Muscle layer of colon (tissue), 2 donors: Measurements from ENCODE around the gene ENDOU.

ENCODE experiments used
- H3K27ac ChIP-seq: one replicate; pipeline ENCODE4 v1.7.0; 2013; ENCODE audit warnings: low read depth, mild to moderate bottlenecking, low read length, moderate library complexity
- H3K27me3 ChIP-seq, 2 donors: one replicate each; pipeline ENCODE4 v1.7.0; 2013; ENCODE audit warnings: low read length in 2 of 2, mild to moderate bottlenecking in 2 of 2; ENCODE audit not compliant: insufficient read depth in 2 of 2, control insufficient read depth in 1 of 2
- H3K36me3 ChIP-seq: one replicate; pipeline ENCODE4 v1.7.0; 2013; ENCODE audit warnings: mild to moderate bottlenecking, low read length; ENCODE audit not compliant: insufficient read depth
- H3K4me1 ChIP-seq: one replicate; pipeline ENCODE4 v1.7.0; 2013; ENCODE audit warnings: mild to moderate bottlenecking, low read length; ENCODE audit not compliant: insufficient read depth
- H3K4me3 ChIP-seq, 2 donors: one replicate each; pipeline ENCODE4 v1.7.0; 2013; ENCODE audit warnings: low read length in 2 of 2, low read depth in 1 of 2, mild to moderate bottlenecking in 1 of 2, moderate library complexity in 1 of 2
- H3K9ac ChIP-seq: one replicate; pipeline ENCODE4 v1.7.0; 2013; ENCODE audit warnings: low read length
- H3K9me3 ChIP-seq: one replicate; pipeline ENCODE4 v1.7.0; 2013; ENCODE audit warnings: mild to moderate bottlenecking, low read length
- donor health status: abdominal sarcoma.
- donor health status: Adenocarcinoma of cecum.

Gene ENDOU

GRCh38 chr12:47725893-47726292 lies 603 bp upstream of the ENDOU start:
- H3K9me3 ChIP-seq = no peaks in the 10 kb centered on the region
- no peaks in the 10 kb centered on the region for H3K4me1 ChIP-seq
- H3K27me3 ChIP-seq = no peaks in the 10 kb centered on the region
- no peaks in the 10 kb centered on the region for H3K36me3 ChIP-seq
- H3K27ac ChIP-seq = no peak overlapping the region
- no peak overlapping the region for H3K9ac ChIP-seq
- H3K4me3 ChIP-seq = no peak overlapping the region

DNA sequence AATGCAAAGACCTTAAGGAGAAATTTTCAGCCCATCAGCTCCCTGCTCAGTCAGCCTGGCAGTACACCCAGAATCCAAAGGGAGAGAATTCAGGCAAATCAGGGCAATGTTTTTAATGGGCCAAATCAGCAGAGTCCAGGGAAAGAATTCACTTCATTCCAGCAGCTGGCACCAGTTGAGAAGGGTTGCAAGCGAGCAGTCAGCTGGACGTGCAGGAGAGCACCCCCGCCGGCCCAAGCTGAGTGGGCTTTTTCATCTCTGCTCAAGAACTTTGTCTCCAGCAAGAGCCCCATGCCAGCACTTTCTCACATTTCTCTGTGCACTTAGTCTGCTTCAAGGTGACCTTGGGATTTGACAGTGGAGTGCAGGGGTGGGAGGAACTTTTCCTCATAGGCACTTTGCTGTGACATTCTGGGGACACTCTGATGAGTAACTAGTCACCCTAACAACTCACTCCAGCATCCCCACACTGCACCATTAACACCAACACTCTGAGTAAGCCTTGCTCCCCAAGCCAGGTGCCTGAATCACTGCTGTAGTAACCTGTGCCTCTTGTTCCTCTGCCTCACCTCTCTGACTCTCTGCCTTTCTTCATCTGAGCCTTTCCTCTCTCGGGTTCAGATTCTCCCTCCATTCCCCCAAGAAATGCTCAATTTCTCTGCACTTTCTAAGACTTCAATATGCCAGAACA lies 2.2 kb downstream of the ENDOU start:
- no peaks in the 10 kb centered on the region for H3K27me3 ChIP-seq
- H3K4me3 ChIP-seq = no peak overlapping the region
- H3K9ac ChIP-seq = no peak overlapping the region
- no peak overlapping the region for H3K27ac ChIP-seq
- H3K4me1 ChIP-seq = peaks cover 6% of the 10 kb centered on the region
- H3K36me3 ChIP-seq = no peaks in the 10 kb centered on the region
- H3K9me3 ChIP-seq = no peaks in the 10 kb centered on the region

DNA sequence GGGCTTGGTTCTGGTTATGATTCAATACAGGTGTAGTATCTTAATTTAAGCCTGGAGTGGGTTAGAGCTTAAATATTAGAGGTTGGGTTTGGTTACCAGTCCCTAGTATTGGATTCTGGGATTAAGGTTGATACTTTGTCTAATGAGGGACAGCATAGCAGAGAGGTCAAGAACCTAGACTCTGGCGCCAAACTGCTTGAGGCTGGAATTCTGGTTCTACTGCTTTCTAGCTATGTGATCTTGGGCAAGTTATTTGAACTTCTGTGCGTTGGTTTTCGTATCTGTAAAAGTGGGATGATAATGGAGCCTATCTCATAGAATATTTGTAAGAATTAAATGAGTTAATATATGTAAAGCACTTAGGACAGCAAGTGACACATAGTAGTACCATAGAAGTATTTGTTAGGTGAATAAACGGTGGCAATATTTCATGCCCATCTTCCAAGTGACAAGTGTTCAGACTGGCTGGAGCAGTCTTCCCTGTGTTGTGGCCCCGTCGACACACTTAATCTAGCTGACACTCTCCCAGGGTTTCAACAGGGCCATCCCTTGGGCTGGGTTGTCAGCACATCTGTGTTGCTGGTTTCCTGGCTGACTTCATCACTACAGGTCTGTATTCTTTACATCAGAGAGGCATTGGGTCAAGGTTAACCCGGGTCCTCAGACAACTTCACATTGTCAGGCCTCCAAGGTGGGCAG lies 3.0 kb downstream of the ENDOU start:
- Histone ChIP-seq H3K9ac (no peak overlapping the region), H3K27ac (no peak overlapping the region), H3K36me3 (no peaks in the 10 kb centered on the region), H3K4me3 (no peak overlapping the region), H3K27me3 (no peaks in the 10 kb centered on the region), H3K9me3 (no peaks in the 10 kb centered on the region), H3K4me1 (peaks cover 14% of the 10 kb centered on the region)

GRCh38 chr12:47721431-47721973 lies 3.8 kb downstream of the ENDOU start:
- H3K4me3 ChIP-seq = no peak overlapping the region
- H3K27me3 ChIP-seq = no peaks in the 10 kb centered on the region
- H3K9me3 ChIP-seq = no peaks in the 10 kb centered on the region
- H3K4me1 ChIP-seq = peaks cover 22% of the 10 kb centered on the region
- no peak overlapping the region for H3K27ac ChIP-seq
- H3K36me3 ChIP-seq = no peaks in the 10 kb centered on the region
- no peak overlapping the region for H3K9ac ChIP-seq

DNA sequence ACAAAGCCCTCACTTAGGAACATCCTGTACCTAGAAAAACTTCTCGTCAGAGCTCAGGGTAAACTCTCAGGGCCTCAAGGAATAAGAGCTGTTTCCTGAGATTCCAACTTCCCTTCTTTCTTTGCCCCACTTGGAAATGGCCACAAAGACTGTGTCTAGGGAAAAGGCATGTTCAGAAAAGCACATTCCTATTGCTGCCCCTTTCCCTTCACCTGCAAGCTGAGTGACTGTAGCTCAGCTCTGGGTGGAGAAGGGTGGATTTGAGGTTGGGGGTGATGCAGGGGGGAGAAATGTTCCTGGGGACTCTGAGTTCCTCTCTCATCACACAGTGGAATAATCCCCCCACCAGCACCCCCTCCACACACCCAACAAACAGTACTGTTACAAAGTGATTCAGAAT lies 6.8 kb downstream of the ENDOU start:
- no peak overlapping the region for H3K27ac ChIP-seq
- no peaks in the 10 kb centered on the region for H3K36me3 ChIP-seq
- H3K27me3 ChIP-seq = no peaks in the 10 kb centered on the region
- no peak overlapping the region for H3K4me3 ChIP-seq
- no peaks in the 10 kb centered on the region for H3K9me3 ChIP-seq
- H3K4me1 ChIP-seq = peaks cover 42% of the 10 kb centered on the region
- H3K9ac ChIP-seq = no peak overlapping the region

DNA sequence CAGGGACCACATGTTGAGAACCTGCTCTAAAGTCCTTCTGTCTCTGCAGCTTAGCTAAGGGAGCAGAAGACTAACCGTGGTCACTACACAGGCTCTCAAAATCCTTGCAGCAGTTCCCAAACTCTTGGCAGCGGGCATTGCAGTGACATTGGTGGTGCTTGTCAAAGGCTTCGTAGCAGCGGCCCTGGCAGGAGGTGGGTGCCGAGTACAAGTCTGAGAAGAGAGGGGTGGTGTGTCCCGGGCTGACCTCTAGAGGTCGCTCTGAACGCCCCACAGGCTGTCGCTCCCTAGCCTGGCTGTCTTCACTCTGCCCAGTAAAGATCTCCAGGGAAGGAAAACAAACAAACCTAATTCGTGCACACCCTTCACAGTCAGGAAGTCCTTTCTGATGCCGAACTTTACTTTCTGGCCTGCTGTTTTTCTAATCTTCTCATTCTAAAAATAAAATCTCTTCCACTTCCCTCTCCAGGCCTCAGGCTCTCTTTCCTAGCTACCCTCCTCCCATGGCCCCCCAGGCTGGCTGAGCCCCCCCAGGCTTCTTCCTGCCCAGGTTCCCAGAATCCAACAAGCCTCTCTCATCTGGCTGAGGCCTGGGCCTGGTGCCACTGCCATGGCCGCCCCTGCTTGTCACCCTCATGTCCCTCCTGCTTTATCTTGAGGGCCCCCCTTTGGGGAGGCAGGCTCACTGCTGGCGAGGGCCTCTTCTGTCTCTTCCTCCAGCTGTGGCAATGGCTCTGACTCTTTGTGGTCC lies 7.7 kb downstream of the ENDOU start:
- Histone ChIP-seq H3K27ac (peak overlapping the region; percentile 86), H3K9ac (no peak overlapping the region), H3K36me3 (no peaks in the 10 kb centered on the region), H3K4me1 (peaks cover 42% of the 10 kb centered on the region), H3K4me3 (peak overlapping the region; percentile 10 to 17), H3K27me3 (no peaks in the 10 kb centered on the region), H3K9me3 (no peaks in the 10 kb centered on the region)

DNA sequence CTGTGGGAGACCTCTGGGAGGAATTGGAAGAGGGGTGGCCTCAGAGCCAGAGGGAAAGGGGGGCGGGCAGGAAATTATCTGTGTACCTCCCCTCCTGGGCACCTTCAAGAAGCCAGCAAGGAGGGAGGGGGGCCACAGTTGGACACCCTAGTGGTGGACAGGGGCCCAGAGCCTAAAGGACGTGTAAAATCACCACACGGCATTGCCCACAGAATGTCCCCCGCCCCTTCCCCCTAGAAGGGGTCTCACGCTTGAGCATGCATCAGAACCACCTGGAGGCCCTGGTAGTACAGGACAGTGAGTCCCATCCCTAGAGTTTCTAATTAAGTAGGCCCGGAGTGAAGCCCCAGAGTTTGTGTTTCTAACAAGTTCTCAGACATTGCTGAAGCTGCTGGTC lies 8.2 kb downstream of the ENDOU start:
- Histone ChIP-seq H3K27ac (peak overlapping the region; percentile 86), H3K9me3 (no peaks in the 10 kb centered on the region), H3K27me3 (no peaks in the 10 kb centered on the region), H3K9ac (no peak overlapping the region), H3K36me3 (no peaks in the 10 kb centered on the region), H3K4me1 (peaks cover 42% of the 10 kb centered on the region), H3K4me3 (peak overlapping the region in 1 of 2 donors; percentile 10)

- Histone ChIP-seq H3K9me3 (no peaks in the 10 kb centered on the region), H3K36me3 (no peaks in the 10 kb centered on the region), H3K4me1 (peaks cover 42% of the 10 kb centered on the region), H3K9ac (no peak overlapping the region), H3K27ac (peak overlapping the region; percentile 86), H3K4me3 (peak overlapping the region in 1 of 2 donors; percentile 25), H3K27me3 (no peaks in the 10 kb centered on the region)
These were observed 9.3 kb downstream of the ENDOU start for GRCh38 chr12:47715877-47716548.

DNA sequence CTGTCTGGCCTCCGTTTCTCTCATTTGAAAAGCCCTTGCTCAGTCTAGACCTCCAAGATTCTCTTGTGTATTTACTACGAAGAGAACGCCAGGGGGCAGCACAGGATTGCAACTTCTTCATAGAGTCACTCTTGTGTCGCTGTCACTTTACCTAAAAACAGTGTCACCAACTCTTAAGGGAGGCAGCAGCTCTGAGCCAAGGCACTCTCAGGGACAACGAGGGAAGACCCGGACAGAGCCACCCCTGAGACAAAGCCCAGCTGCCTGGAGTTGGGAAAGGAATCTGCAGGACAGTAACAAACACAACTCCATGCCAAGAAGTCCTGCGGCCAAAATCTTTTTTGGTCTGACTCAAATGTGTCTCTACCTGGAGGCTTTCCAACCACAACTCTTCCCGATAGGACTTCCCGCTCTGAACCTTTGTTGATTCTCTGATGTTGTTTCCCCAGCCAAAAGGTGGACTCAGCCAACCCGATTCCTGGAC lies 9.9 kb downstream of the ENDOU start:
- H3K36me3 ChIP-seq = no peaks in the 10 kb centered on the region
- H3K4me3 ChIP-seq = peak overlapping the region in 1 of 2 donors; percentile 25
- peaks cover 42% of the 10 kb centered on the region for H3K4me1 ChIP-seq
- no peaks in the 10 kb centered on the region for H3K9me3 ChIP-seq
- H3K9ac ChIP-seq = no peak overlapping the region
- H3K27ac ChIP-seq = peak overlapping the region; percentile 4
- H3K27me3 ChIP-seq = no peaks in the 10 kb centered on the region

GRCh38 chr12:47714826-47715386 lies 10.4 kb downstream of the ENDOU start:
- Histone ChIP-seq H3K9ac (no peak overlapping the region), H3K9me3 (no peaks in the 10 kb centered on the region), H3K4me1 (peaks cover 42% of the 10 kb centered on the region), H3K27ac (no peak overlapping the region), H3K27me3 (no peaks in the 10 kb centered on the region), H3K4me3 (peak overlapping the region in 1 of 2 donors; percentile 25), H3K36me3 (no peaks in the 10 kb centered on the region)
